HCT116 (cell line): ENCODE results near the gene SKA3. TPM values are rescaled to one million over a fixed set of nuclear protein-coding genes. Genes with fewer than 3 reads are reported as not detected.

Experiments
- ATAC-seq: fragments of 200-7000 bp; cut with Tn5 transposase; 2 replicates; pipeline ENCODE4 v1.9.1; 2020; ENCODE audit warnings: mild to moderate bottlenecking, moderate library complexity
- BruUV-seq: library from RNA; stranded (reverse); fragments of 400-500 nt; replicated peaks from 2 replicates; lab custom pipeline; 2021; lab: Mats Ljungman, UMichigan
- CTCF ChIA-PET: fragments of 300-600 bp; sonication (Branson Sonifier 250); formaldehyde crosslinking; loops from one replicate; lab custom pipeline; 2021; ENCODE audit warnings: antibody characterized with exemption; lab: Charles Lee
- POLR2A ChIA-PET: fragments of 300-600, 350-600 bp; sonication (Branson Sonifier 250); formaldehyde crosslinking; loops from one replicate; lab custom pipeline; 2021; ENCODE audit warnings: antibody characterized with exemption; lab: Charles Lee
- RAD21 ChIA-PET, 2 experiments: fragments of 300-600 bp; sonication (Branson Sonifier 250); formaldehyde crosslinking; loops; one replicate each; lab custom pipeline; 2023; ENCODE audit warnings: low total read pairs in 2 of 2; ENCODE audit not compliant: uncharacterized antibody in 2 of 2, unreplicated experiment in 2 of 2, low non-redundant PET in 1 of 2; lab: Charles Lee
- DNase-seq: peaks from one replicate; pipeline ENCODE4 v3.0.0-alpha.2; 2010; ENCODE audit warnings: low read depth, low spot score
- H2AFZ ChIP-seq: fragments of 200-600 bp; shearing (Covaris generic), sonication (generic); 2 replicates; pipeline ENCODE4 v1.6.1; 2017; ENCODE audit warnings: low read depth, mixed run types, mixed read lengths, antibody characterized with exemption, low read length; ENCODE audit not compliant: poor library complexity, severe bottlenecking
- H3K27ac ChIP-seq: 2 replicates; pipeline ENCODE4 v1.5.1; 2012; ENCODE audit warnings: low read depth, low read length
- H3K27me3 ChIP-seq: fragments of 200-600 bp; sonication (generic); 2 replicates; pipeline ENCODE4 v1.6.1; 2016; ENCODE audit warnings: mixed run types, low read length, mixed read lengths; ENCODE audit not compliant: insufficient read depth
- H3K36me3 ChIP-seq, 2 experiments: fragments of 200-500 bp in 1 of 2; fragments of 200-600 bp in 1 of 2; sonication (Bioruptor generic) in 1 of 2; sonication (generic) in 1 of 2; 2 replicates each; pipeline versions ENCODE4 v1.5.1 to v1.6.1; 2014 to 2016; ENCODE audit warnings: low read length in 2 of 2, inconsistent platforms in 1 of 2, mixed read lengths in 1 of 2, mixed run types in 1 of 2; ENCODE audit not compliant: insufficient read depth in 2 of 2, control insufficient read depth in 1 of 2
- H3K4me1 ChIP-seq, 2 experiments: fragments of 200-600 bp in 1 of 2; sonication (generic) in 1 of 2; 2 replicates each; pipeline versions ENCODE4 v1.5.1 to v1.6.1; 2012 to 2017; ENCODE audit warnings: low read length in 2 of 2, inconsistent platforms in 1 of 2, mild to moderate bottlenecking in 1 of 2, mixed read lengths in 1 of 2, mixed run types in 1 of 2, moderate library complexity in 1 of 2; ENCODE audit not compliant: insufficient read depth in 2 of 2, control insufficient read depth in 1 of 2
- H3K4me2 ChIP-seq: fragments of 200-600 bp; sonication (generic); 2 replicates; pipeline ENCODE4 v1.6.1; 2017; ENCODE audit warnings: mixed run types, low read length, mixed read lengths
- H3K4me3 ChIP-seq, 2 experiments: fragments of 200-600 bp in 1 of 2; sonication (generic) in 1 of 2; replicated peaks in 1 of 2; 2 replicates each; pipeline ENCODE4 v1.5.1; 2011 to 2016; ENCODE audit warnings: low read length in 2 of 2, control low read depth in 1 of 2, low read depth in 1 of 2, mild to moderate bottlenecking in 1 of 2, mixed read lengths in 1 of 2, mixed run types in 1 of 2
- H3K79me2 ChIP-seq: fragments of 200-600 bp; sonication (generic); 2 replicates; pipeline ENCODE4 v1.6.1; 2017; ENCODE audit warnings: mild to moderate bottlenecking, mixed run types, low read length, moderate library complexity, mixed read lengths; ENCODE audit not compliant: insufficient read depth
- H3K9ac ChIP-seq: fragments of 200-600 bp; sonication (generic); 2 replicates; pipeline ENCODE4 v1.6.1; 2016; ENCODE audit warnings: low read length, mixed read lengths
- H3K9me2 ChIP-seq: fragments of 200-600 bp; sonication (generic), shearing (Covaris generic); 2 replicates; pipeline ENCODE4 v1.6.1; 2017; ENCODE audit warnings: mixed run types, mild to moderate bottlenecking, moderate library complexity; ENCODE audit not compliant: insufficient read depth
- H3K9me3 ChIP-seq, 2 experiments: fragments of 200-500 bp in 1 of 2; fragments of 200-600 bp in 1 of 2; sonication (Bioruptor generic) in 1 of 2; sonication (generic) in 1 of 2; 2 replicates each; pipeline ENCODE4 v1.6.1; 2014 to 2017; ENCODE audit warnings: low read length in 2 of 2, mixed read lengths in 2 of 2, inconsistent platforms in 1 of 2, low read depth in 1 of 2, mild to moderate bottlenecking in 1 of 2, mixed run types in 1 of 2, moderate library complexity in 1 of 2; ENCODE audit not compliant: control insufficient read depth in 1 of 2, insufficient read depth in 1 of 2
- H4K20me1 ChIP-seq: fragments of 200-600 bp; sonication (generic), shearing (Covaris generic); 2 replicates; pipeline ENCODE4 v1.6.1; 2017; ENCODE audit warnings: mixed run types, mild to moderate bottlenecking, moderate library complexity; ENCODE audit not compliant: insufficient read depth
- ATF3 ChIP-seq: IDR thresholded peaks from 2 replicates; pipeline ENCODE4 v1.6.1; 2012
- CEBPB ChIP-seq: IDR thresholded peaks from 2 replicates; pipeline ENCODE4 v1.6.1; 2012; ENCODE audit warnings: low read depth
- CTCF ChIP-seq, 3 experiments: fragments of 200-600 bp in 1 of 3; sonication (generic) in 1 of 3; IDR thresholded peaks in 2 of 3; conservative IDR thresholded peaks in 1 of 3; 2 replicates each; pipeline ENCODE4 v1.5.1; 2012 to 2017; ENCODE audit warnings: low read depth in 2 of 3, low read length in 2 of 3, antibody characterized with exemption in 1 of 3, borderline replicate concordance in 1 of 3, control low read depth in 1 of 3, mild to moderate bottlenecking in 1 of 3, mixed read lengths in 1 of 3, mixed run types in 1 of 3, moderate library complexity in 1 of 3; ENCODE audit not compliant: insufficient read depth in 1 of 3
- EZH2phosphoT487 ChIP-seq: fragments of 200-600 bp; IDR thresholded peaks from 2 replicates; pipeline ENCODE4 v1.6.1; 2018; ENCODE audit warnings: antibody characterized with exemption, borderline replicate concordance
- FOSL1 ChIP-seq: IDR thresholded peaks from 2 replicates; pipeline ENCODE4 v1.6.1; 2012; ENCODE audit warnings: low read depth
- JUND ChIP-seq: IDR thresholded peaks from 2 replicates; pipeline ENCODE4 v1.6.1; 2012
- MAX ChIP-seq: IDR thresholded peaks from 2 replicates; pipeline ENCODE4 v1.6.1; 2012
- POLR2A ChIP-seq: IDR thresholded peaks from 2 replicates; pipeline ENCODE4 v1.7.0; 2011; ENCODE audit warnings: borderline replicate concordance; ENCODE audit not compliant: insufficient read depth, insufficient read length; ENCODE audit errors: extremely low read depth
- POLR2AphosphoS5 ChIP-seq: IDR thresholded peaks from 2 replicates; pipeline ENCODE4 v1.6.1; 2011; ENCODE audit warnings: mild to moderate bottlenecking, low read depth, low read length, moderate library complexity
- RAD21 ChIP-seq: IDR thresholded peaks from 2 replicates; pipeline ENCODE4 v1.6.1; 2012; ENCODE audit warnings: low read depth, mild to moderate bottlenecking
- SIN3A ChIP-seq: IDR thresholded peaks from 2 replicates; pipeline ENCODE4 v1.6.1; 2012; ENCODE audit warnings: low read depth
- SP1 ChIP-seq: IDR thresholded peaks from 2 replicates; pipeline ENCODE4 v1.6.1; 2012; ENCODE audit warnings: low read depth
- SRF ChIP-seq: IDR thresholded peaks from 2 replicates; pipeline ENCODE4 v1.6.1; 2012; ENCODE audit warnings: low read depth
- TCF7L2 ChIP-seq: IDR thresholded peaks from 2 replicates; pipeline ENCODE4 v1.7.0; 2011; ENCODE audit warnings: borderline replicate concordance, inconsistent platforms; ENCODE audit not compliant: insufficient read depth, insufficient read length; ENCODE audit errors: extremely low read depth
- ZBTB33 ChIP-seq: IDR thresholded peaks from 2 replicates; pipeline ENCODE4 v1.6.1; 2011; ENCODE audit warnings: mild to moderate bottlenecking, low read length, moderate library complexity; ENCODE audit not compliant: insufficient replicate concordance; ENCODE audit errors: extremely low read depth
- ZFX ChIP-seq: fragments of 450-650 bp; IDR thresholded peaks from 2 replicates; pipeline ENCODE4 v1.6.1; 2017
- intact Hi-C: fragments of 100-400 bp; cut with micrococcal nuclease; formaldehyde crosslinking; loops from 2 replicates; pipeline ENCODE4 v1.10.0; 2022
- total RNA-seq: library from RNA; stranded (reverse); gene quantifications from one replicate; pipeline ENCODE4 v1.2.1, GENCODE V29; 2021; ENCODE audit not compliant: unreplicated experiment
- TF ChIP-seq, protein P1 (sequence below): IDR thresholded peaks from 2 replicates; pipeline ENCODE4 v1.6.1; 2012; ENCODE audit warnings: low read depth

SKA3 gene
- total RNA-seq, 1 experiment from 2014 or later, result 43.3 TPM

GRCh38 chr13:21142766-21143165 lies 33.6 kb downstream of the SKA3 start:
- Histone ChIP-seq H3K9me3 (no peaks in the 10 kb centered on the region), H3K4me2 (no peak overlapping the region), H3K36me3 (peaks cover 24 to 26% of the 10 kb centered on the region in 2 experiments; a peak in 3 of 4 replicates), H3K4me1 (peaks cover 5 to 26% of the 10 kb centered on the region in 2 experiments; a peak in 3 of 4 replicates), H4K20me1 (peaks cover 8% of the 10 kb centered on the region; the same call in 1 of the 2 replicates), H3K27me3 (no peaks in the 10 kb centered on the region), H3K27ac (no peak overlapping the region), H3K4me3 (no peak overlapping the region), H3K79me2 (peaks cover 65% of the 10 kb centered on the region), H2AFZ (no peak overlapping the region), H3K9me2 (no peaks in the 10 kb centered on the region), H3K9ac (no peak overlapping the region)
- no TSS peak for BruUV-seq
- no peak for TF ChIP-seq ATF3
- no peak for TF ChIP-seq TCF7L2
- no peak for TF ChIP-seq CEBPB
- no peak for TF ChIP-seq SRF
- no peak for TF ChIP-seq JUND
- no peak for TF ChIP-seq FOSL1
- TF ChIP-seq POLR2AphosphoS5, result no peak
- TF ChIP-seq, protein P1, sequence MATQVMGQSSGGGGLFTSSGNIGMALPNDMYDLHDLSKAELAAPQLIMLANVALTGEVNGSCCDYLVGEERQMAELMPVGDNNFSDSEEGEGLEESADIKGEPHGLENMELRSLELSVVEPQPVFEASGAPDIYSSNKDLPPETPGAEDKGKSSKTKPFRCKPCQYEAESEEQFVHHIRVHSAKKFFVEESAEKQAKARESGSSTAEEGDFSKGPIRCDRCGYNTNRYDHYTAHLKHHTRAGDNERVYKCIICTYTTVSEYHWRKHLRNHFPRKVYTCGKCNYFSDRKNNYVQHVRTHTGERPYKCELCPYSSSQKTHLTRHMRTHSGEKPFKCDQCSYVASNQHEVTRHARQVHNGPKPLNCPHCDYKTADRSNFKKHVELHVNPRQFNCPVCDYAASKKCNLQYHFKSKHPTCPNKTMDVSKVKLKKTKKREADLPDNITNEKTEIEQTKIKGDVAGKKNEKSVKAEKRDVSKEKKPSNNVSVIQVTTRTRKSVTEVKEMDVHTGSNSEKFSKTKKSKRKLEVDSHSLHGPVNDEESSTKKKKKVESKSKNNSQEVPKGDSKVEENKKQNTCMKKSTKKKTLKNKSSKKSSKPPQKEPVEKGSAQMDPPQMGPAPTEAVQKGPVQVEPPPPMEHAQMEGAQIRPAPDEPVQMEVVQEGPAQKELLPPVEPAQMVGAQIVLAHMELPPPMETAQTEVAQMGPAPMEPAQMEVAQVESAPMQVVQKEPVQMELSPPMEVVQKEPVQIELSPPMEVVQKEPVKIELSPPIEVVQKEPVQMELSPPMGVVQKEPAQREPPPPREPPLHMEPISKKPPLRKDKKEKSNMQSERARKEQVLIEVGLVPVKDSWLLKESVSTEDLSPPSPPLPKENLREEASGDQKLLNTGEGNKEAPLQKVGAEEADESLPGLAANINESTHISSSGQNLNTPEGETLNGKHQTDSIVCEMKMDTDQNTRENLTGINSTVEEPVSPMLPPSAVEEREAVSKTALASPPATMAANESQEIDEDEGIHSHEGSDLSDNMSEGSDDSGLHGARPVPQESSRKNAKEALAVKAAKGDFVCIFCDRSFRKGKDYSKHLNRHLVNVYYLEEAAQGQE, result no peak
- no peak for TF ChIP-seq POLR2A
- no peak for TF ChIP-seq MAX
- TF ChIP-seq RAD21, result no peak
- no peak for TF ChIP-seq CTCF (IDR thresholded peaks at IDR 0.05 in 2 of 3, conservative IDR thresholded peaks at IDR 0.05 in 1 of 3; ENCODE audit: borderline replicate concordance in 1 of 3, insufficient read depth in 1 of 3, low read depth in 2 of 3, low read length in 2 of 3)
- no peak for TF ChIP-seq ZFX
- no peak for TF ChIP-seq SP1
- TF ChIP-seq ZBTB33, result no peak
- TF ChIP-seq SIN3A, result no peak
- no peak for TF ChIP-seq EZH2phosphoT487
- ChIA-PET RAD21 (no interaction called here), CTCF (no interaction called here), POLR2A (no interaction called here)
- intact Hi-C loops, result no loop called here
- ATAC-seq, result no peak
- no peak for DNase-seq
